NCI-H2196 treated with DMSO at 0.1 percent for 48 hours (cell line): ENCODE data around the gene GPR52.

Experiments
- DNase-seq: peaks from one replicate; lab custom pipeline; 2025; ENCODE audit not compliant: unreplicated experiment; lab: John Stamatoyannopoulos, UW

Gene GPR52

GRCh38 chr1:174465855-174466254, 18.1 kb downstream of the GPR52 start:
- no peak for DNase-seq

- DNase-seq, result no peak
Observed at GRCh38 chr1:174466607-174467006, 18.8 kb downstream of the GPR52 start.

DNA sequence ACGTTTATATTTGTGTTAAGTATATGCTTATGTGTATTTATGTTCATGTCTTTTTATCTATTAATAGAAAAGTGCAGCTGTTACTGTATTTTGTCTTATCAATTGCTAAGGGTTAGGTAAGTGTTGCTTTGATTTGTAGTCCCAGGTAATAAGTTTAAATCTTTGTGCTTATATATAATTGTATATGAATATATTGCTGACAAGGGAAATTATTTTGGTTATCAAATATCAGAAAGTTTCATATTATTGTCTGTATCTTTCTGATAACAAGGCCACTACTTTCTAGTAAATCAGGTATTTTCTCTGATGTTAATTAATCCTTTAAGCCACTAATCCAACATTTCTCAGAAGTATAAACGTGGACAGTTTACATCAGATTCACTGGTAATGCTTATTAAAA, 21.3 kb downstream of the GPR52 start:
- no peak for DNase-seq

GRCh38 chr1:174469687-174470086, 21.9 kb downstream of the GPR52 start:
- no peak for DNase-seq

- DNase-seq, result no peak
Observed at GRCh38 chr1:174479281-174479680, 31.5 kb downstream of the GPR52 start.

- no peak for DNase-seq
Observed at GRCh38 chr1:174480324-174480723, 32.6 kb downstream of the GPR52 start.

- DNase-seq, result no peak
Observed at GRCh38 chr1:174491606-174492005, 43.8 kb downstream of the GPR52 start.

GRCh38 chr1:174497478-174497877, 49.7 kb downstream of the GPR52 start:
- DNase-seq, result no peak
